B cell (primary cell): ENCODE data around the gene TELO2. TPM values are rescaled to one million over a fixed set of nuclear protein-coding genes. Genes with fewer than 3 reads are reported as not detected.

Source experiments
- ATAC-seq: fragments of 200-7000 bp; cut with Tn5 transposase; one replicate; pipeline ENCODE4 v1.10.0; 2021; ENCODE audit warnings: low read depth, mild to moderate bottlenecking, moderate number of reproducible peaks, moderate library complexity
- CTCF ChIA-PET: fragments of 350-600 bp; sonication (Branson Sonifier 250); formaldehyde crosslinking; loops from one replicate; lab custom pipeline; 2021; ENCODE audit warnings: antibody characterized with exemption, inconsistent platforms; lab: Charles Lee
- POLR2A ChIA-PET: fragments of 350-600 bp; sonication (Branson Sonifier 250); formaldehyde crosslinking; loops from one replicate; lab custom pipeline; 2021; ENCODE audit warnings: antibody characterized with exemption; lab: Charles Lee
- DNase-seq: peaks from one replicate; pipeline ENCODE4 v3.0.0; 2013
- H2AFZ ChIP-seq: 2 replicates; pipeline ENCODE4 v1.6.1; 2012; ENCODE audit warnings: mild to moderate bottlenecking, low read depth, low read length; ENCODE audit not compliant: insufficient read depth, poor library complexity, severe bottlenecking
- H3K27ac ChIP-seq, 2 donors: 1 replicate in 1 of 2; 2 replicates in 1 of 2; pipeline ENCODE4 v1.5.1; 2012 to 2013; ENCODE audit warnings: low read length in 2 of 2, mild to moderate bottlenecking in 2 of 2, moderate library complexity in 1 of 2
- H3K27me3 ChIP-seq, 4 experiments: fragments of 200-600 bp in 1 of 4; sonication (generic) in 1 of 4; replicated peaks in 1 of 4; 1 replicate in 2 of 4; 2 replicates in 2 of 4; pipeline versions ENCODE4 v1.6.1 to v1.7.0; 2013 to 2016; ENCODE audit warnings: low read length in 3 of 4, mild to moderate bottlenecking in 2 of 4, mixed read lengths in 1 of 4, moderate library complexity in 1 of 4; ENCODE audit not compliant: insufficient read depth in 4 of 4, control insufficient read depth in 3 of 4; ENCODE audit errors: control extremely low read depth in 1 of 4
- H3K36me3 ChIP-seq, 2 experiments: replicated peaks in 1 of 2; 1 replicate in 1 of 2; 2 replicates in 1 of 2; pipeline versions ENCODE4 v1.6.1 to v1.7.1; 2013; ENCODE audit warnings: low read length in 1 of 2; ENCODE audit not compliant: insufficient read depth in 2 of 2, control insufficient read depth in 1 of 2; ENCODE audit errors: control extremely low read depth in 1 of 2, extremely low read depth in 1 of 2
- H3K4me1 ChIP-seq, 2 donors: fragments of 200-600 bp in 1 of 2; sonication (generic) in 1 of 2; 1 replicate in 1 of 2; 2 replicates in 1 of 2; pipeline versions ENCODE4 v1.5.1 to v1.6.1; 2013 to 2017; ENCODE audit warnings: low read length in 2 of 2; ENCODE audit not compliant: control insufficient read depth in 2 of 2, insufficient read depth in 2 of 2
- H3K4me2 ChIP-seq: replicated peaks from 2 replicates; pipeline ENCODE3; 2012; ENCODE audit warnings: mild to moderate bottlenecking, low read depth, low read length; ENCODE audit not compliant: poor library complexity, severe bottlenecking
- H3K4me3 ChIP-seq, 5 experiments: fragments of 200-600 bp in 1 of 5; sonication (generic) in 1 of 5; 1 replicate in 3 of 5; 2 replicates in 2 of 5; pipeline versions ENCODE4 v1.5.1 to v1.7.0; 2011 to 2016; ENCODE audit warnings: low read length in 4 of 5, mild to moderate bottlenecking in 4 of 5, low read depth in 2 of 5, control low read depth in 1 of 5, moderate library complexity in 1 of 5; ENCODE audit not compliant: insufficient read depth in 1 of 5; ENCODE audit errors: control extremely low read depth in 1 of 5, extremely low read depth in 1 of 5
- H3K79me2 ChIP-seq: fragments of 200-600 bp; sonication (generic); one replicate; pipeline ENCODE4 v1.6.0; 2016; ENCODE audit warnings: low read length; ENCODE audit not compliant: control insufficient read depth, insufficient read depth
- H3K9ac ChIP-seq: fragments of 200-600 bp; sonication (generic); 2 replicates; pipeline ENCODE4 v1.6.1; 2017; ENCODE audit warnings: mild to moderate bottlenecking, low read length, moderate library complexity
- H3K9me3 ChIP-seq, 3 donors: one replicate each; pipeline versions ENCODE4 v1.6.1 to v1.7.1; 2013; ENCODE audit warnings: low read length in 2 of 3; ENCODE audit not compliant: control insufficient read depth in 2 of 3, insufficient read depth in 1 of 3; ENCODE audit errors: control extremely low read depth in 1 of 3
- H4K20me1 ChIP-seq: 2 replicates; pipeline ENCODE4 v1.6.0; 2012; ENCODE audit warnings: mild to moderate bottlenecking, low read length; ENCODE audit not compliant: insufficient read depth, control insufficient read depth, poor library complexity, severe bottlenecking
- H3K27ac Mint-ChIP-seq: one replicate; pipeline ENCODE4 v1.8.0; 2021; ENCODE audit warnings: mixed read lengths
- H3K27me3 Mint-ChIP-seq: one replicate; pipeline ENCODE4 v1.8.0; 2021; ENCODE audit warnings: mixed read lengths
- H3K4me1 Mint-ChIP-seq: one replicate; pipeline ENCODE4 v1.8.0; 2021; ENCODE audit warnings: mixed read lengths
- H3K4me3 Mint-ChIP-seq: one replicate; pipeline ENCODE4 v1.8.0; 2021; ENCODE audit warnings: mixed read lengths
- H3K9me3 Mint-ChIP-seq: one replicate; pipeline ENCODE4 v1.8.0; 2022; ENCODE audit warnings: mixed read lengths; ENCODE audit not compliant: insufficient read depth
- EZH2 ChIP-seq: IDR thresholded peaks from 2 replicates; pipeline ENCODE4 v1.6.1; 2012; ENCODE audit warnings: borderline replicate concordance, low read depth, mild to moderate bottlenecking, moderate library complexity, low read length; ENCODE audit not compliant: insufficient read depth, poor library complexity, severe bottlenecking
- WGBS: methylation state at CpG from one replicate; pipeline ENCODE4 v1.1.5; 2013; ENCODE audit warnings: missing lambda C conversion rate; ENCODE audit not compliant: insufficient coverage; 5-methylcytosine and 5-hydroxymethylcytosine counted together
- intact Hi-C: fragments of 100-400 bp; cut with micrococcal nuclease; formaldehyde crosslinking; loops from one replicate; pipeline ENCODE4 v1.10.0; 2022
- polyA plus RNA-seq: library from polyadenylated mRNA; depleted of rRNA; stranded (reverse); fragments of >200 nt; gene quantifications from 2 replicates; pipeline ENCODE4 v1.2.3, GENCODE V29; 2012
- total RNA-seq, 2 donors: library from RNA; stranded (reverse); fragments of 120-200 nt in 1 of 2; gene quantifications; 1 replicate in 1 of 2; 2 replicates in 1 of 2; pipeline versions ENCODE4 v1.2.3 to v1.2.4, GENCODE V29; 2013 to 2022
- TF ChIP-seq, protein P1 (sequence below): fragments of 200-600 bp; IDR thresholded peaks from one replicate; pipeline ENCODE4 v1.8.0; 2022; ENCODE audit warnings: antibody characterized with exemption, mild to moderate bottlenecking

The TELO2 gene
- total and polyA plus RNA-seq, 2 donors (not counting 1 experiment from before 2014, with no cell fraction given) = 81.9 to 136 TPM

DNA sequence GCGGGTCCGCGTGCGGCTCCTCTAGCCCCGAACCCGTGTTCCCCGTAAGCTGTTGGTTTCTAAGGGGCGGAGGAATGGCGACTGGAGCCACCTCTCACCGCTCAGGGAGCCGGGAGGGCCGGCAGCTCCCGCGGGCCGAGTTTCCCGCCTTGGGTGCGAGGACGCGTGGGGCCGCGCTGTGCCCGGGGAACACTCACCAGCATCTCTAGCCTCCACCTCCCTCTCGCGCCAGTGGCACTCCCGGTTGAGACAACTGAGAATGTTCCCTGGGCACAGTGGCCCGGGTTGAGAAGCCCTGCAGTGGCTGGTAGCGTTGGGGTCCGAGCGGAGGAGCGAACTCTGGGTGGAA, 560 bp downstream of the TELO2 start:
- DNase-seq (no peak), ATAC-seq (no peak)
- peak overlapping the region; percentile 85 for H3K9ac ChIP-seq
- H3K36me3 ChIP-seq = peaks cover 0 to 30% of the 10 kb centered on the region in 2 experiments
- H3K27me3 Mint-ChIP-seq = no peaks in the 10 kb centered on the region
- intact Hi-C loops = loop anchor here (1.0 to 5.0 kb wide), 5 partner anchors 13 to 119 kb away; partner anchors contain the start of genes CLCN7, CRAMP1, IFT140 and UQCC4
- H3K79me2 ChIP-seq = peaks cover 57% of the 10 kb centered on the region
- H4K20me1 ChIP-seq = peaks cover 31% of the 10 kb centered on the region
- H3K9me3 Mint-ChIP-seq = no peaks in the 10 kb centered on the region
- peak overlapping the region; percentile 36 to 87 (median 75) for H3K4me3 ChIP-seq
- peaks cover 17 to 25% of the 10 kb centered on the region in 2 donors for H3K4me1 ChIP-seq
- H3K4me3 Mint-ChIP-seq = peak overlapping the region; percentile 97
- peak overlapping the region; percentile 99 for H3K4me2 ChIP-seq
- WGBS = 1% methylated on average over 28 of the region's 30 CpGs
- H3K4me1 Mint-ChIP-seq = peaks cover 17% of the 10 kb centered on the region
- TF ChIP-seq, protein P1, sequence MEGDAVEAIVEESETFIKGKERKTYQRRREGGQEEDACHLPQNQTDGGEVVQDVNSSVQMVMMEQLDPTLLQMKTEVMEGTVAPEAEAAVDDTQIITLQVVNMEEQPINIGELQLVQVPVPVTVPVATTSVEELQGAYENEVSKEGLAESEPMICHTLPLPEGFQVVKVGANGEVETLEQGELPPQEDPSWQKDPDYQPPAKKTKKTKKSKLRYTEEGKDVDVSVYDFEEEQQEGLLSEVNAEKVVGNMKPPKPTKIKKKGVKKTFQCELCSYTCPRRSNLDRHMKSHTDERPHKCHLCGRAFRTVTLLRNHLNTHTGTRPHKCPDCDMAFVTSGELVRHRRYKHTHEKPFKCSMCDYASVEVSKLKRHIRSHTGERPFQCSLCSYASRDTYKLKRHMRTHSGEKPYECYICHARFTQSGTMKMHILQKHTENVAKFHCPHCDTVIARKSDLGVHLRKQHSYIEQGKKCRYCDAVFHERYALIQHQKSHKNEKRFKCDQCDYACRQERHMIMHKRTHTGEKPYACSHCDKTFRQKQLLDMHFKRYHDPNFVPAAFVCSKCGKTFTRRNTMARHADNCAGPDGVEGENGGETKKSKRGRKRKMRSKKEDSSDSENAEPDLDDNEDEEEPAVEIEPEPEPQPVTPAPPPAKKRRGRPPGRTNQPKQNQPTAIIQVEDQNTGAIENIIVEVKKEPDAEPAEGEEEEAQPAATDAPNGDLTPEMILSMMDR = no peak
- no peak for TF ChIP-seq EZH2
- H2AFZ ChIP-seq = peak overlapping the region; percentile 90
- peak overlapping the region; percentile 29 to 96 for H3K27ac ChIP-seq
- peak overlapping the region; percentile 79 for H3K27ac Mint-ChIP-seq
- H3K27me3 ChIP-seq = no peaks in the 10 kb centered on the region
- POLR2A ChIA-PET = interaction anchor here (0.7 to 2.9 kb wide), 6 partner anchors 18 to 123 kb away, joined by 3 to 21 read pairs (median 8); partner anchors contain the start of genes CCDC154 and UQCC4
- no peaks in the 10 kb centered on the region for H3K9me3 ChIP-seq
- CTCF ChIA-PET = interaction anchor here (1.3 kb wide), 1 partner anchor 65 kb away, joined by 4 read pairs; no protein-coding TSS in a partner anchor

DNA sequence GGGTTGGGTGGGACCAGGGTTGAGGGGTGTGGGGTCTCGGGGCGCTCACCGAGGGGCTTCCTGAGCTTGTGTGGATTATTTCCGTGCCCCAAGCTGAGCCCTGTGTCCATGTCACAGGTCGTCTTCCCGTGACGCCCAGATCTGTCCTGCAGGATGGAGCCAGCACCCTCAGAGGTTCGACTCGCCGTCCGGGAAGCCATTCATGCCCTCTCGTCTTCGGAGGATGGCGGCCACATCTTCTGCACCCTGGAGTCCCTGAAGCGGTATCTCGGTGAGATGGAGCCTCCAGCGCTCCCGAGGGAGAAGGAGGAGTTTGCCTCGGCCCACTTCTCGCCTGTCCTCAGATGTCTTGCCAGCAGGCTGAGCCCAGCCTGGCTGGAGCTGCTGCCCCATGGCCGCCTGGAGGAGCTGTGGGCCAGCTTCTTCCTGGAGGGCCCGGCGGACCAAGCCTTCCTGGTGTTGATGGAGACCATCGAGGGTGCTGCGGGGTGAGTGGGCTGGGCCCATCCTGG, 1.0 kb downstream of the TELO2 start:
- DNase-seq = no peak
- peak overlapping the region; percentile 90 for H2AFZ ChIP-seq
- POLR2A ChIA-PET = interaction anchor here (0.7 to 2.9 kb wide), 5 partner anchors 21 to 123 kb away, joined by 3 to 21 read pairs (median 12); partner anchors contain the start of genes CCDC154 and UQCC4

More for the DNA sequence above, 1.0 kb downstream of the TELO2 start:
- Mint-ChIP-seq H3K4me1 (peaks cover 17% of the 10 kb centered on the region), H3K9me3 (no peaks in the 10 kb centered on the region), H3K27ac (peak overlapping the region; percentile 79), H3K27me3 (no peaks in the 10 kb centered on the region), H3K4me3 (peak overlapping the region; percentile 97)
- Histone ChIP-seq H3K27ac (peak overlapping the region in 1 of 2 donors; percentile 96), H3K4me2 (peak overlapping the region; percentile 99), H3K36me3 (peaks cover 0 to 34% of the 10 kb centered on the region in 2 experiments), H3K27me3 (no peaks in the 10 kb centered on the region), H4K20me1 (peaks cover 31% of the 10 kb centered on the region), H3K4me3 (peak overlapping the region; percentile 36 to 87 (median 75)), H3K4me1 (peaks cover 17 to 25% of the 10 kb centered on the region in 2 donors), H3K9me3 (no peaks in the 10 kb centered on the region), H3K9ac (peak overlapping the region; percentile 85), H3K79me2 (peaks cover 59% of the 10 kb centered on the region)
- no peak for ATAC-seq
- CTCF ChIA-PET = interaction anchor here (1.3 kb wide), 1 partner anchor 66 kb away, joined by 4 read pairs; no protein-coding TSS in a partner anchor
- 64% methylated on average over 25 of the region's 25 CpGs for WGBS
- TF ChIP-seq EZH2 = no peak
- TF ChIP-seq, protein P1 = no peak
- intact Hi-C loops = loop anchor here (5.0 kb wide), 1 partner anchor 118 kb away; the partner anchor contains the start of genes CRAMP1 and IFT140
